Cardiac fibroblast (primary cell): ENCODE data around the gene DHRS1.

Source experiments
- DNase-seq, 2 donors: peaks; one replicate each; pipeline versions ENCODE4 v3.0.0 to v3.0.0-alpha.2; 2010; ENCODE audit warnings: low read depth in 2 of 2
- H3K4me3 ChIP-seq, 2 donors: replicated peaks in 1 of 2; 1 replicate in 1 of 2; 2 replicates in 1 of 2; pipeline ENCODE4 v1.5.1; 2011; ENCODE audit warnings: low read depth in 2 of 2, low read length in 2 of 2, mild to moderate bottlenecking in 2 of 2, moderate library complexity in 1 of 2
- TF ChIP-seq, protein P1 (sequence below): IDR thresholded peaks from one replicate; pipeline ENCODE4 v1.5.1; 2011; ENCODE audit warnings: low read depth, mild to moderate bottlenecking, low read length, inconsistent platforms

DHRS1 gene

GRCh38 chr14:24313913-24314312 is 14.3 kb upstream of the DHRS1 start:
- H3K4me3 ChIP-seq = no peak overlapping the region
- TF ChIP-seq, protein P1, sequence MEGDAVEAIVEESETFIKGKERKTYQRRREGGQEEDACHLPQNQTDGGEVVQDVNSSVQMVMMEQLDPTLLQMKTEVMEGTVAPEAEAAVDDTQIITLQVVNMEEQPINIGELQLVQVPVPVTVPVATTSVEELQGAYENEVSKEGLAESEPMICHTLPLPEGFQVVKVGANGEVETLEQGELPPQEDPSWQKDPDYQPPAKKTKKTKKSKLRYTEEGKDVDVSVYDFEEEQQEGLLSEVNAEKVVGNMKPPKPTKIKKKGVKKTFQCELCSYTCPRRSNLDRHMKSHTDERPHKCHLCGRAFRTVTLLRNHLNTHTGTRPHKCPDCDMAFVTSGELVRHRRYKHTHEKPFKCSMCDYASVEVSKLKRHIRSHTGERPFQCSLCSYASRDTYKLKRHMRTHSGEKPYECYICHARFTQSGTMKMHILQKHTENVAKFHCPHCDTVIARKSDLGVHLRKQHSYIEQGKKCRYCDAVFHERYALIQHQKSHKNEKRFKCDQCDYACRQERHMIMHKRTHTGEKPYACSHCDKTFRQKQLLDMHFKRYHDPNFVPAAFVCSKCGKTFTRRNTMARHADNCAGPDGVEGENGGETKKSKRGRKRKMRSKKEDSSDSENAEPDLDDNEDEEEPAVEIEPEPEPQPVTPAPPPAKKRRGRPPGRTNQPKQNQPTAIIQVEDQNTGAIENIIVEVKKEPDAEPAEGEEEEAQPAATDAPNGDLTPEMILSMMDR = no peak
- DNase-seq = no peak

GRCh38 chr14:24312736-24313507 is 13.3 kb upstream of the DHRS1 start:
- TF ChIP-seq, protein P1 = no peak
- DNase-seq = peak; percentile 35 to 64
- H3K4me3 ChIP-seq = no peak overlapping the region

GRCh38 chr14:24311837-24312615 is 12.4 kb upstream of the DHRS1 start:
- DNase-seq = peak; percentile 48 to 54
- H3K4me3 ChIP-seq = no peak overlapping the region
- TF ChIP-seq, protein P1 = no peak

DNA sequence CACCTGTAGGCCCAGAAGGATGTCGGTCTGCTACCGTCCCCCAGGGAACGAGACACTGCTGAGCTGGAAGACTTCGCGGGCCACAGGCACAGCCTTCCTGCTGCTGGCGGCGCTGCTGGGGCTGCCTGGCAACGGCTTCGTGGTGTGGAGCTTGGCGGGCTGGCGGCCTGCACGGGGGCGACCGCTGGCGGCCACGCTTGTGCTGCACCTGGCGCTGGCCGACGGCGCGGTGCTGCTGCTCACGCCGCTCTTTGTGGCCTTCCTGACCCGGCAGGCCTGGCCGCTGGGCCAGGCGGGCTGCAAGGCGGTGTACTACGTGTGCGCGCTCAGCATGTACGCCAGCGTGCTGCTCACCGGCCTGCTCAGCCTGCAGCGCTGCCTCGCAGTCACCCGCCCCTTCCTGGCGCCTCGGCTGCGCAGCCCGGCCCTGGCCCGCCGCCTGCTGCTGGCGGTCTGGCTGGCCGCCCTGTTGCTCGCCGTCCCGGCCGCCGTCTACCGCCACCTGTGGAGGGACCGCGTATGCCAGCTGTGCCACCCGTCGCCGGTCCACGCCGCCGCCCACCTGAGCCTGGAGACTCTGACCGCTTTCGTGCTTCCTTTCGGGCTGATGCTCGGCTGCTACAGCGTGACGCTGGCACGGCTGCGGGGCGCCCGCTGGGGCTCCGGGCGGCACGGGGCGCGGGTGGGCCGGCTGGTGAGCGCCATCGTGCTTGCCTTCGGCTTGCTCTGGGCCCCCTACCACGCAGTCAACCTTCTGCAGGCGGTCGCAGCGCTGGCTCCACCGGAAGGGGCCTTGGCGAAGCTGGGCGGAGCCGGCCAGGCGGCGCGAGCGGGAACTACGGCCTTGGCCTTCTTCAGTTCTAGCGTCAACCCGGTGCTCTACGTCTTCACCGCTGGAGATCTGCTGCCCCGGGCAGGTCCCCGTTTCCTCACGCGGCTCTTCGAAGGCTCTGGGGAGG is 11.3 kb upstream of the DHRS1 start, which contains the start of gene LTB4R:
Gene LTB4R (plus strand): TSS at position 857 of the 959 bp plus-strand sequence. CDS start 4,150 bp downstream, outside the sequence.
- peak within 1 kb of the TSS; percentile 15 to 33 for H3K4me3 ChIP-seq
- TF ChIP-seq, protein P1 = no peak
- peak; percentile 76 to 85 for DNase-seq

DNA sequence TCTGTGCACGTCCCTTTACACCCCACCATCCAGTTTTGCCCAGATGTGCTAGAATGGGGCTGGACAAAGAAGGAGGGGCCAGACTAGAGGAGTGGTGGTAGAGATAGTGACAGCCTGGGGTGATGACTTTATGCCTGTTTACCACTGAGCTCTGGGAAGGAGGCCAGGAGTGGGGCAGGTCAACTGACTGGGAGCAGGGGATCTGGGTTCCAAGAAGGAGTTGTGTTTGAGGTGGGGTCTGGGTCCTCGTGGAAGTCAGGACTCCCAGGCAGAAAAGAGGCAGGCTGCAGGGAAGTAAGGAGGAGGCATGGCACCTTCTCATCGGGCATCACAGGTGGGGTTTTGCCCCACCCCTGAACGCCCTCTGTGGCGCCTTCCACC is 10.7 kb upstream of the DHRS1 start:
- TF ChIP-seq, protein P1 = no peak
- no peak for DNase-seq
- peak overlapping the region in 1 of 2 donors; percentile 24 for H3K4me3 ChIP-seq
